ENCODE results near the gene TADA2A.
"Not testable (repeated sequence)": the region's sequence is repeated elsewhere in the genome, so short reads cannot be mapped to it uniquely, and the experiment has no call there.

TADA2A gene

GRCh38 chr17:37400505-37400904 is 6.2 kb upstream of the TADA2A start:
- no peak for DNase-seq

GRCh38 chr17:37405522-37405921 is 1.2 kb upstream of the TADA2A start:
- not testable (repeated sequence) for DNase-seq

- DNase-seq = peak; percentile 29
These were observed 591 bp upstream of the TADA2A start for GRCh38 chr17:37405955-37406634.

DNA sequence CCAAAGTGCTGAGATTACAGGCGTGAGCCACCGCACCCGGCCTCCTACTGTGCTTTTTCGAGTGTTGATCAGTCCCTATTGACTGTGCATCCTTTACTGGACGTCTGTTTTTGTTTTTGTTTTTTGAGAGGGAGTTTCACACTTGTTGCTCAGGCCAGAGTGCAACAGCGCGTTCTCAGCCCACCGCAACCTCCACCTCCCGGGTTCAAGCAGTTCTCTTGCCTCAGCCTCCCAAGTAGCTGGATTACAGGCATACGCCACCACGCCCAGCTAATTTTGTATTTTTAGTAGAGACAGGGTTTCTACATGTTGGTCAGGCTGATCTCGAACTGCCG is 1.4 kb downstream of the TADA2A start:
- not testable (repeated sequence) for DNase-seq

DNA sequence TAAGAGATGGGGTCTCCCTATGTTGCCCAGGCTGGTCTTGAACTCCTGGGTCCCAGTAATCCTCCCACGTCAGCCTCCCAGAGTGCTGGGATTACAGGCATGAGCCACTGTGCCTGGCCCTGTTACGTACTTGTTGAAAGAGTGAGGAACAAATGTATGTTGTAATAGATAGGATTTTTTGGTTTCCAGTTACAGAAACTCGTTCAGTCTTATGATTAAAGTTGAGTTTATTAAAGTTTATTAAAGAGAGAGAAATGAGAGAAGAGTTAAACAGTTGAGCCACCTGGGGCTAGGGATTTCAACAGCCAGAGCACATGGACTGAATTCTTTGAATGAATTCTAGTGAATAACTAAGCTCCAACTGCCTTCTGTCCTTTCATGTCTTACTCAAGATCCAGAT is 3.7 kb downstream of the TADA2A start:
- no peak for DNase-seq

DNA sequence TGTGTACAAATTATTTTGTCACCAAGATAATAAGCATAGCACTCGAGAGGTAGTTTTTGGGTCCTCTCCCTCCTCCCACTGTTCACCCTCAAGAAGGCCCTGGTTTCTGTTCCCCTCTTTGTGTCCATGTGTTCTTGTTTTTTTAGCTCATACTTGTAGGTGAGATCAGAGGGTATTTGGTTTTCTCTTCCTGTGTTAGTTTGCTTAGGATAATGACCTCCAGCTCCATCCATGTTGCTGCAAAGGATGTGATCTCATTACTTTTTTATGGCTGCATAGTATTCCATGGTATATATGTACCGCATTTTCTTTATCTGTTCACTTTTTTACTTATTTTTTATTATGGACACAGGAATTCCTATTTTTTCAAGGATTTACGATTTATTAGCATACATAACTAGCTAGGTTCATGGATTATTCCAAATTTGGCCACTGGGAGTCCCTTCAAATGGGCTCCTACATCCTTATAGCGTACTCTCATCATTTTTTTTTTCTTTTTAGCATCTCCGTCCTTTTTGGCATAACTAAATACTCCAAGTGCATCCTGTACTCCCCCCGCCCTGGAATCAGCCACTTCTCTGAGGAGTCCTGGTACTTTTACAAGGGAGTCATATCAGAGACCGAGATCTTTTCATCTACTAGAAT is 7.3 kb downstream of the TADA2A start:
- DNase-seq = no peak

DNA sequence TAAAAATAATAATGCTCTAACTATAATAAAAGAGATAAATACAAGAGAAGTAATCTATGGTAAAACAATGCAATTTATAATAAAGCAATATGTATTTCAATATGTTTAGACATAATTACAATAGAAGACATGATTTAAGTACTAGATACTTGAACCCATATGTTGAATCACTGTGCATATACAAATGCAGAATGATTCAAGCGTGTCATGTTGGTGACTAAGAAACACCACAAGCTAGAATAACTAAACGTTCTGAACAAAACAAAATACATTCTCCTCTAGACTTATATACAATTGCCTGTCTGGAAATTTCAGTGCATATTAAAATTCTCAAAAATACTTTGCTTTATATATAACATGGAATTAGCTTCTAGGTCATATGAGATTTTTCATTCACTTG is 11.2 kb downstream of the TADA2A start:
- DNase-seq = no peak

DNA sequence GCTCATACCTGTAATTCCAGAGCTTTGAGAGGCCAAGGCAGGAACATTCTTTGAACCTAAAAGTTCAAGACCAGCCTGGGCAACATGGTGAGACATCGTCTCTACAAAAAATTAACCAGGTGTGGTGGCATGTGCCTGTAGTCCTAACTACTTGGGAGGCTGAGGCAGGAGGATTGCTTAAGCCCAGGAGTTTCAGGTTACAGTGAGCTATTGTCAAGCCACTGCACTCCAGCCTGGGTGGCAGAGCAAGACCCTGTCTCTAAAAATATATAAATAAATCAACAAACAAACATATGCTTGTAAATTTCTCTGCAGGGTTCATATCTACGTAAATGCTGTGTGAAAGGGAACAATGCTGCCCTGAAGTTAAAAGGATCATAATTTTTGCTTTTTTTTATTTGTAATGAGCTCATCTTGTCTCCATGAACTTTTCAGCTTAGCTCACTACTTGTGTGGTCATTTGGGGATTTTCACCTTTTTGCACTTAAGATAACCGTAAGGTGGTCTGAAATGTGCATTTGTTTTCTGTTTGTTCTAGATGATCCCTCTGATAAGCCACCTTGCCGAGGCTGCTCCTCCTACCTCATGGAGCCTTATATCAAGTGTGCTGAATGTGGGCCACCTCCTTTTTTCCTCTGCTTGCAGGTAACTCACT is 16.4 kb downstream of the TADA2A start:
- DNase-seq = no peak

DNA sequence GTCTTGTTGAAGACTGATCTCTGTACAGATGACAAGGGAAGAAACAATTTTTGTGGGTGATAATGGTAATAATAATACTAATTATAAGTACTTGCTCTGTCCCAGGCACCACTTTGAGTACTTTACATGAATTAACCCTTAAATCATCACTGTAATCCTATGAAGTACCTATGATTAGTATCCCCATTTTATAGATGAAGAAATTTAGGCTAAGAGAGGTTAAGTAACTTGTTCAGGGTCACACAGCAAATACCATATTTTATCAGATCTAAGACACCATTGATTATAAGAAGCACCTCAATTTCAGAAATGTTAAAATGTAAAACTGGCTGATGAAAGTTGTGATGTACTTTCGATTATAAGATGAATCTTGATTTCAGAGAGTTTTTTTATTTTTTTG is 18.6 kb downstream of the TADA2A start:
- no peak for DNase-seq

DNA sequence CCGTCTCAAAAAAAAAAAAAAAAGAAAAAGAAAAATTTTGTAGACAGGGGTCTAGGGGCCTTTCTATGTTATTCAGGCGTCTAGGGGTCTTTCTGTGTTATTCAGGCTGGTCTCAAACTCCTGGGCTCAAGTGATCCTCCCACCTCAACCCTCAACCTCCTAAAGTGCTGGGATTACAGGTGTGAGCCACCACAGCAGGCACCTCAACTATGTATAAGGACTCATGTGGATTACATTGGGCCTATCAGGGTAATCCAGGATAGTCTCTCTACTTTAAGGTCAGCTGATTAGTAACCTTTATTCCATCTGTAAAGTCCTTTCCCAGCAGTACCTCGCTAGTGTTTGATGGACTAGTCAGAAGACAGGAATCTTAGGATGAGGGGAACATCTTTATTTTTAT is 22.4 kb downstream of the TADA2A start:
- DNase-seq = no peak

- DNase-seq = no peak
These were observed 22.8 kb downstream of the TADA2A start for GRCh38 chr17:37429453-37429852.

DNA sequence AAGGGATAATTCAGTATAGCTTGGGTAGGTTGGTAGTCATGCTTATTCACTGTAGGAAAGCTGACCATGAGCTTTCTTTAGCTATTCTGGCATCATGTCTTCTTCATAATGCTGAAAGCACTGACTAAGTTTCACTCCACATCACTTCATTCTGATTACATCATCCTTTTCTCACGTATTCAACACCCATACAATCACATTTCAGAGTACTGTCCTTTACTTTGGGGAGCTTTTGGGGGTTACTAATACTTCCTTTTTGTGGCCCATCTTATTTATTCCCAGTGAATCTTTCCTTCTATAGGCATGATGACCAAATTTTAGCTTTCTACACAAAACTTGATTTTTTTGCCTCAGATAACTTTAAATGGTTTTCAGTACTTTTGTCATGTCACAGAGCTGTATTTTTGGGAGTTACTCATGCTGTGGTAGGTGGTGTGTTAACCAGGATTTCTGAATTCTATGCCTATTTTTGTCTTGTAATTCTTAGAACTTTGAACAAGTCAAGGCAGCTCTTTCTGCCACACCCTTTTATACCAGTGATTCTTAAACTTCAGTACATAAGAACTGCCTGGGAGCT is 23.5 kb downstream of the TADA2A start:
- DNase-seq = no peak

DNA sequence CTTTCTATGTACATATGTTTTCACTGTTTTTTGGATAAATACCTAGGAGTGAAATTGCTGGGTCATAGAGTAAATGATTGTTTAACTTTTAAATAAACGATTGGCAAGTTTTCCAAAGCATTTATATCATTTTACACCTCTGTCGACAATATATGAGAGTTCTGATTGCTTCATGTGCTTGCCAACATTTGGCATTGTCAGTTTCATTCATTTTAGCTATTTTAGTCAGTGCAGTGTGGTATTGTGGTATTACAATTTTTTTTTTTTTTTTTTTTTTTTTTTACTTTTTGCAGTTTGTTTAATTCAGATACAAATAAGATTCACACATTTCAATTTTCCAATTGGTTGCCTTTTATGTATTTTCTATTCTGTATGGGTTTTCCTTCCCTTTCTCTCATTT is 26.0 kb downstream of the TADA2A start:
- no peak for DNase-seq

DNA sequence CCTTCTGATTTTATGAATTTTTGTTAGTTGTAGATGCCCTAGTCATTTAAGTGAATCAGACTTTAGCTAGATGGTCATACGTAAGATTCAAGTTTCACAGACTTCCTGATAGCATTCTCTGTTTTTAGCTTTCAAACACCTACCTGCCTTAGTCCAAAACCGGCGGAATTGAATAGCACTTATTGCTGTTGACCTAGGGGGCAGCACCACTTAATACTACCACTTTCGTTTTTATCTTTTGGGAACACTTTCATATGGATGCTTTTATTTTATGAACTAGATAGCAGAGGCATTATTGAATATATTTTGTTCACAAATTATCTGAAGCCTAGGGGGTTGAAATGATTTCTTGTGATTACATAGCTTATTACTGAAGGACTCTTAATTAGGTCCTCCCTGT is 31.5 kb downstream of the TADA2A start:
- DNase-seq = no peak

GRCh38 chr17:37440424-37440823 is 33.7 kb downstream of the TADA2A start:
- no peak for DNase-seq

DNA sequence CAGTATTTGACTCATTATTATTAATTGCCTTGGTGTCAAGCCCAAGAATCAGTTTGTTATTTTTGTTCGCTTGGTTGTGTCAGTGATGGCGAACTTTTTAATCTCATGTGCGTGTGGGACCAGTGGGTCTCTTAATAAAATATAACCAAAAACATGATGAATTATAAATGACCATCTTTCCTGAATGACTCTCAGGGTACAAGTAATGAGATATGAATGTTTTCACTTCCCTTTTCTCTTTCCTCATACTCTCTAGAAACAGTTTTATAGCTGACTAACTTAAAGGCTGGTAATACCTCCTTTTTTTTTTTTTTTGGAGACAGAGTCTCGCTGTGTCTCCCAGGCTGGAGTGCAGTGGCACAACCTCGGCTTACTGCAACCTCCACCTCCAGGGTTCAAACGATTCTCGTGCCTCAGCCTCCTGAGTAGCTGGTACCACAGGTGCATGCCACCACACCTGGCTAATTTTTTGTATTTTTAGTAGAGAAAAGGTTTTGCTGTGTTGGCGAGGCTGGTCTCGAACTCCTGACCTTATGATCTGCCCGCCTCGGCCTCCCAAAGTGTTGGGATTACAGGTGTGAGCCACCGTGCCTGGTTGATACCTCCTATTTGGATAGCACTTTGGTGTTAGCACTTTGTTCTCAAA is 34.8 kb downstream of the TADA2A start:
- DNase-seq = not testable (repeated sequence)

DNA sequence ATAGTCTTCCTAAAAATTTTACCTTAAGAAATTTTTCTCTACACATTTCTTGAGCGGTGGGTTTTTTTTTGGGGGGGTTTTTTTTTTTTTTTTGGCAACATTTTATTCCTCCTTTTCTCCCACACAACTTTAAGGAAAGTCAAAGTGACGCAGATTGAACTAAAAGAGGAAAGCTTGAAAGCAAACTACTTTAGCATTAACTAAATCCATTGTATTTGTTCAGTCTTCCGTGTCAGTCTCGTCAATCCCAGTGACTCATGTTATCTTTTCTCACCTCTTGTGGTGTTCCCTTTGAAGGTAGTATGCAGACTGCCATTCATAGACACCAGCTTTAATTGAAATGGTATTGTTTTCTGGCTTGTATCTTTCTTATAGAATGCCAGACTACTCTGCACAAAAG is 39.3 kb downstream of the TADA2A start:
- DNase-seq = no peak

DNA sequence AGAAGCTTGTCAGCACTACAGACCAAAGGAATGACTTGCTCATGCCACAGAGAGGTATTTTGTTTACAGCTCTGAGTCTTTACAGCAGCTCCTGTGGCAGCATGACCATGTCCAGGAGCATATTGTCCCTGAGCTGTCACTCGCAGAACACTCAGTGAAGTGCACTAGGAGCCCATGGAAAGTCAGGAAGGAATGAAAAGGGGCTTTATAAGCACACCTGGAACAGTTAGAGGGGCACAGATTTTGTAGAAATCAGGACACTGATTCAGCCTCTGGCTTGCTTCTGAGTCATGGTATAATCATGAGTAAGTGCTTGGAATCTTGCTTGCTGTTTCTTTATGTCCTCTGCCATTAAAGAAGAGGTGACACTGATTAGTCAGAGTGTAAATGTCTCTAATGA is 41.0 kb downstream of the TADA2A start:
- DNase-seq = no peak

DNA sequence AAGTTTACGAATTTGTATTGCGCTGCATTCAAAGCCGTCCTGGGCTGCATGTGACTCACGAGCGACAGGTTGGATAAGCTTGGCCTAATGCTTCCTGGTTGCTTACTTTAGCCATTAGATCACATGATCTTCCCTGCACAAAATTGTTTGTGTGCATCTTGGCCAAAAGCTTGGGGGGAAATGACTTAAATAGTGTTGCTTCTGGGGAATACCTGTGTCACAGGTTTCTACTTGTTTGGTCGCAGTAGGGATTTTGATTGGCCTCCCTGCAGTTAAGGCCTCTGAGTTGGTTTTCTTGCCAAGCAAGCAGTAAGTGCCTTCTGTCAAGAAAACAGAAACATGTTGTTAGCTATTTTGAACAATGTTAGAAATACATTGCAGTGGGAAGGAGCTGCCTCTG is 43.4 kb downstream of the TADA2A start:
- DNase-seq = no peak

GRCh38 chr17:37457801-37458200 is 51.1 kb downstream of the TADA2A start:
- not testable (repeated sequence) for DNase-seq

GRCh38 chr17:37458805-37459204 is 52.1 kb downstream of the TADA2A start:
- no peak for DNase-seq

GRCh38 chr17:37461668-37462067 is 55.0 kb downstream of the TADA2A start:
- DNase-seq = no peak

- DNase-seq = no peak
These were observed 55.8 kb downstream of the TADA2A start for GRCh38 chr17:37462492-37462891.

DNA sequence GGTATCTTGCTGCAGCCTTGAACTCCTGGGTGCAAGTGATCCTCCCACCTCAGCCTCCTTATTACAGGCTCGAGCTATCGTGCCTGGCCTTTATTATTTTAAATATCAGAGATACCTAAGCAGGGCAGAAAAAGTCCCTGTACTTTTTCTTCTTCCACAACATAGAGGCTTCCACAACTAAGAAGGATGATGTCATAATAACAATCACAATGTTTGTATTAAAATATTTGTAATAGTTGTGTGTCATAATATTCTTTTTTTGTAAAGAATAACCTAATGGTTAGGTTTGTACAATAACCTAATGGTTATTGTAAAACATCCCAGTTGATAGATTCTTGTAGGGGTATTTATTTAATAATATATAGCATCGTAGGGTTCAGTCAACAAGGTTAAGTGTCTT is 56.4 kb downstream of the TADA2A start:
- no peak for DNase-seq

Measured in DMS79 treated with DMSO at 0.1 percent for 48 hours (cell line).